ENCODE results near the gene MEF2C. TPM values are rescaled to one million over a fixed set of nuclear protein-coding genes. Genes with fewer than 3 reads are reported as not detected.

MEF2C gene
- total RNA-seq (1 to 10 TPM; 2.5 to 9.4 (median 4.4) TPM), total RNA-seq (0.32 to 7.1 (median 1.5) reads per million in 29 experiments)
- total RNA-seq (2013): 5.4 TPM

GRCh38 chr5:88883059-88883835 lies at the start of gene MEF2C:
Gene MEF2C, minus strand, starts transcription at chr5:88883184. Its CDS starts 59,396 bp downstream, at chr5:88823788.
- WGBS (ENCODE audit: insufficient coverage): under 1% methylated on average over 28 of the region's 52 CpGs
- Mint-ChIP-seq H3K9me3 (no peaks in the 10 kb centered on the region), H3K4me1 (peaks cover 23 to 28% (median 24%) of the 10 kb centered on the region in 3 donors), H3K27ac (peak within 1 kb of the TSS in 1 of 2 donors; percentile 65), H3K27me3 (peaks cover 31 to 51% of the 10 kb centered on the region in 2 donors), H3K36me3 (no peaks in the 10 kb centered on the region), H3K4me3 (peak within 1 kb of the TSS; percentile 74 to 91 (median 84))
- Histone ChIP-seq H3K27me3 (replicated peaks in 1 of 2; ENCODE audit: control insufficient read depth in 2 of 2, extremely low read depth in 1 of 2, insufficient read depth in 2 of 2, low read length in 1 of 2) (peaks cover 0 to 14% of the 10 kb centered on the region in 2 experiments), H3K9me3 (no peaks in the 10 kb centered on the region), H3K36me3 (ENCODE audit: control insufficient read depth in 2 of 2, extremely low read depth in 1 of 2, insufficient read depth in 1 of 2, low read length in 1 of 2) (no peaks in the 10 kb centered on the region), H3K4me1 (ENCODE audit: control insufficient read depth in 1 of 2, extremely low read depth in 1 of 2, insufficient read depth in 2 of 2, low read length in 2 of 2) (peaks cover 10% of the 10 kb centered on the region in 2 experiments), H3K27ac (ENCODE audit: low read length) (no peak within 1 kb of the TSS), H3K4me3 (ENCODE audit: control insufficient read depth in 1 of 2, extremely low read depth in 1 of 2, low read length in 1 of 2) (peak within 1 kb of the TSS; percentile 21 to 94)
- peak in 3 of 35 experiments; percentile 6 to 24 (median 9) for DNase-seq
- ChIA-PET POLR2A (no interaction called here), CTCF (no interaction called here)
- ATAC-seq (replicated peaks in 1 of 4): peak in 1 of 4 experiments; percentile 58

GRCh38 chr5:88932541-88932940 lies 49.6 kb upstream of the MEF2C start:
- H3K4me1 Mint-ChIP-seq: no peaks in the 10 kb centered on the region
- no peak for DNase-seq
- Histone ChIP-seq H3K27ac (ENCODE audit: low read length) (no peak overlapping the region), H3K9me3 (no peaks in the 10 kb centered on the region), H3K27me3 (replicated peaks in 1 of 2; ENCODE audit: control insufficient read depth in 2 of 2, extremely low read depth in 1 of 2, insufficient read depth in 2 of 2, low read length in 1 of 2) (no peaks in the 10 kb centered on the region), H3K36me3 (ENCODE audit: control insufficient read depth in 2 of 2, extremely low read depth in 1 of 2, insufficient read depth in 1 of 2, low read length in 1 of 2) (no peaks in the 10 kb centered on the region), H3K4me3 (ENCODE audit: control insufficient read depth in 1 of 2, extremely low read depth in 1 of 2, low read length in 1 of 2) (no peak overlapping the region), H3K4me1 (ENCODE audit: control insufficient read depth in 1 of 2, extremely low read depth in 1 of 2, insufficient read depth in 2 of 2, low read length in 2 of 2) (no peaks in the 10 kb centered on the region)
- ATAC-seq (replicated peaks in 1 of 4): no peak
- WGBS (ENCODE audit: insufficient coverage): 90% methylated on average over 2 of the region's 2 CpGs
- POLR2A ChIA-PET: interaction anchor here in 1 of 2 donors (1.2 kb wide), 1 partner anchor 1230 kb away, joined by 3 read pairs; no protein-coding TSS in a partner anchor
- CTCF ChIA-PET: interaction anchor here in 1 of 2 donors (0.6 kb wide), 1 partner anchor 383 kb away, joined by 8 read pairs; no protein-coding TSS in a partner anchor
- H3K4me3 Mint-ChIP-seq: no peak overlapping the region
- H3K9me3 Mint-ChIP-seq: no peaks in the 10 kb centered on the region
- H3K27me3 Mint-ChIP-seq: peaks cover 0 to 3% of the 10 kb centered on the region in 2 donors
- no peaks in the 10 kb centered on the region for H3K36me3 Mint-ChIP-seq
- H3K27ac Mint-ChIP-seq: no peak overlapping the region

GRCh38 chr5:88930335-88930734 lies 47.4 kb upstream of the MEF2C start:
- Mint-ChIP-seq H3K36me3 (no peaks in the 10 kb centered on the region), H3K4me3 (no peak overlapping the region), H3K4me1 (no peaks in the 10 kb centered on the region), H3K9me3 (no peaks in the 10 kb centered on the region), H3K27ac (no peak overlapping the region), H3K27me3 (no peaks in the 10 kb centered on the region)
- POLR2A ChIA-PET: no interaction called here
- H3K9me3 ChIP-seq: no peaks in the 10 kb centered on the region
- CTCF ChIA-PET: no interaction called here
- ATAC-seq (replicated peaks in 1 of 4): no peak
- H3K36me3 ChIP-seq (ENCODE audit: control insufficient read depth in 2 of 2, extremely low read depth in 1 of 2, insufficient read depth in 1 of 2, low read length in 1 of 2): no peaks in the 10 kb centered on the region
- no peak overlapping the region for H3K27ac ChIP-seq (ENCODE audit: low read length)
- H3K4me1 ChIP-seq (ENCODE audit: control insufficient read depth in 1 of 2, extremely low read depth in 1 of 2, insufficient read depth in 2 of 2, low read length in 2 of 2): no peaks in the 10 kb centered on the region
- DNase-seq: no peak
- H3K4me3 ChIP-seq (ENCODE audit: control insufficient read depth in 1 of 2, extremely low read depth in 1 of 2, low read length in 1 of 2): no peak overlapping the region
- no CpG with 5 or more reads among the region's 1 CpG for WGBS (ENCODE audit: insufficient coverage)
- H3K27me3 ChIP-seq (replicated peaks in 1 of 2; ENCODE audit: control insufficient read depth in 2 of 2, extremely low read depth in 1 of 2, insufficient read depth in 2 of 2, low read length in 1 of 2): no peaks in the 10 kb centered on the region

GRCh38 chr5:88929385-88929784 lies 46.4 kb upstream of the MEF2C start:
- DNase-seq: no peak
- POLR2A ChIA-PET: interaction anchor here in 1 of 2 donors (0.6 kb wide), 1 partner anchor 12 kb away, joined by 4 read pairs; no protein-coding TSS in a partner anchor
- H3K27me3 ChIP-seq (replicated peaks in 1 of 2; ENCODE audit: control insufficient read depth in 2 of 2, extremely low read depth in 1 of 2, insufficient read depth in 2 of 2, low read length in 1 of 2): no peaks in the 10 kb centered on the region
- H3K4me3 ChIP-seq (ENCODE audit: control insufficient read depth in 1 of 2, extremely low read depth in 1 of 2, low read length in 1 of 2): no peak overlapping the region
- no peak overlapping the region for H3K27ac ChIP-seq (ENCODE audit: low read length)
- H3K36me3 ChIP-seq (ENCODE audit: control insufficient read depth in 2 of 2, extremely low read depth in 1 of 2, insufficient read depth in 1 of 2, low read length in 1 of 2): no peaks in the 10 kb centered on the region
- 86% methylated on average over 6 of the region's 6 CpGs for WGBS (ENCODE audit: insufficient coverage)
- no peaks in the 10 kb centered on the region for H3K4me1 Mint-ChIP-seq
- H3K27ac Mint-ChIP-seq: no peak overlapping the region
- H3K9me3 Mint-ChIP-seq: no peaks in the 10 kb centered on the region
- H3K36me3 Mint-ChIP-seq: no peaks in the 10 kb centered on the region
- H3K4me1 ChIP-seq (ENCODE audit: control insufficient read depth in 1 of 2, extremely low read depth in 1 of 2, insufficient read depth in 2 of 2, low read length in 2 of 2): no peaks in the 10 kb centered on the region
- CTCF ChIA-PET: interaction anchor here in 1 of 2 donors (0.7 kb wide), 1 partner anchor 1897 kb away, joined by 3 read pairs; no protein-coding TSS in a partner anchor
- no peaks in the 10 kb centered on the region for H3K9me3 ChIP-seq
- no peaks in the 10 kb centered on the region for H3K27me3 Mint-ChIP-seq
- H3K4me3 Mint-ChIP-seq: no peak overlapping the region
- no peak for ATAC-seq (replicated peaks in 1 of 4)

GRCh38 chr5:88926774-88927173 lies 43.8 kb upstream of the MEF2C start:
- no peak overlapping the region for H3K27ac Mint-ChIP-seq
- H3K27me3 ChIP-seq (replicated peaks in 1 of 2; ENCODE audit: control insufficient read depth in 2 of 2, extremely low read depth in 1 of 2, insufficient read depth in 2 of 2, low read length in 1 of 2): no peaks in the 10 kb centered on the region
- no peak overlapping the region for H3K27ac ChIP-seq (ENCODE audit: low read length)
- H3K4me3 Mint-ChIP-seq: no peak overlapping the region
- CTCF ChIA-PET: no interaction called here
- H3K4me1 ChIP-seq (ENCODE audit: control insufficient read depth in 1 of 2, extremely low read depth in 1 of 2, insufficient read depth in 2 of 2, low read length in 2 of 2): no peaks in the 10 kb centered on the region
- H3K27me3 Mint-ChIP-seq: no peaks in the 10 kb centered on the region
- ATAC-seq (replicated peaks in 1 of 4) (no peak), DNase-seq (no peak)
- H3K9me3 Mint-ChIP-seq: no peaks in the 10 kb centered on the region
- H3K9me3 ChIP-seq: no peaks in the 10 kb centered on the region
- H3K36me3 Mint-ChIP-seq: no peaks in the 10 kb centered on the region
- POLR2A ChIA-PET: no interaction called here
- H3K4me1 Mint-ChIP-seq: no peaks in the 10 kb centered on the region
- H3K36me3 ChIP-seq (ENCODE audit: control insufficient read depth in 2 of 2, extremely low read depth in 1 of 2, insufficient read depth in 1 of 2, low read length in 1 of 2): no peaks in the 10 kb centered on the region
- no peak overlapping the region for H3K4me3 ChIP-seq (ENCODE audit: control insufficient read depth in 1 of 2, extremely low read depth in 1 of 2, low read length in 1 of 2)
- WGBS (ENCODE audit: insufficient coverage): no CpG with 5 or more reads among the region's 7 CpGs

GRCh38 chr5:88925692-88926490 lies 42.9 kb upstream of the MEF2C start:
- CTCF ChIA-PET: no interaction called here
- H3K4me3 Mint-ChIP-seq: no peak overlapping the region
- Histone ChIP-seq H3K27ac (ENCODE audit: low read length) (no peak overlapping the region), H3K4me3 (ENCODE audit: control insufficient read depth in 1 of 2, extremely low read depth in 1 of 2, low read length in 1 of 2) (no peak overlapping the region), H3K27me3 (replicated peaks in 1 of 2; ENCODE audit: control insufficient read depth in 2 of 2, extremely low read depth in 1 of 2, insufficient read depth in 2 of 2, low read length in 1 of 2) (no peaks in the 10 kb centered on the region), H3K9me3 (no peaks in the 10 kb centered on the region), H3K36me3 (ENCODE audit: control insufficient read depth in 2 of 2, extremely low read depth in 1 of 2, insufficient read depth in 1 of 2, low read length in 1 of 2) (no peaks in the 10 kb centered on the region), H3K4me1 (ENCODE audit: control insufficient read depth in 1 of 2, extremely low read depth in 1 of 2, insufficient read depth in 2 of 2, low read length in 2 of 2) (no peaks in the 10 kb centered on the region)
- H3K27me3 Mint-ChIP-seq: no peaks in the 10 kb centered on the region
- H3K9me3 Mint-ChIP-seq: no peaks in the 10 kb centered on the region
- POLR2A ChIA-PET: no interaction called here
- no peak for ATAC-seq (replicated peaks in 1 of 4)
- no peaks in the 10 kb centered on the region for H3K4me1 Mint-ChIP-seq
- WGBS (ENCODE audit: insufficient coverage): no CpG with 5 or more reads among the region's 2 CpGs
- no peak for DNase-seq
- no peaks in the 10 kb centered on the region for H3K36me3 Mint-ChIP-seq
- H3K27ac Mint-ChIP-seq: no peak overlapping the region

Measured in T-cell (primary cell).